Astrocyte (in vitro differentiated cells and primary cell): ENCODE results near the gene NR5A1.

ENCODE experiments used
- CTCF ChIP-seq: IDR thresholded peaks from 2 replicates; pipeline ENCODE4 v1.5.1; 2011; ENCODE audit warnings: low read depth, mild to moderate bottlenecking, inconsistent platforms, low read length, moderate library complexity; ENCODE audit not compliant: insufficient read depth
- EZH2 ChIP-seq: IDR thresholded peaks from 2 replicates; pipeline ENCODE4 v1.6.1; 2012; ENCODE audit warnings: mild to moderate bottlenecking, low read length, inconsistent platforms; ENCODE audit not compliant: insufficient read depth

GRCh38 chr9:124437086-124437485 lies 70.1 kb downstream of the NR5A1 start:
- TF ChIP-seq CTCF, result no peak
- no peak for TF ChIP-seq EZH2
